Natural killer cell (primary cell): ENCODE measurements around the gene NUDT3. TPM values are rescaled to one million over a fixed set of nuclear protein-coding genes. Genes with fewer than 3 reads are reported as not detected.

Experiments used
- ATAC-seq, 3 donors: fragments of 150-1000 bp in 2 of 3; fragments of 200-7000 bp in 1 of 3; cut with Tn5 transposase; 1 replicate in 1 of 3; 2 replicates in 2 of 3; pipeline ENCODE4 v1.10.0; 2021; ENCODE audit warnings: mild to moderate bottlenecking in 2 of 3, moderate library complexity in 2 of 3
- DNase-seq, 2 donors: peaks; one replicate each; pipeline versions ENCODE4 v3.0.0 to v3.0.0-alpha.2; 2013 to 2021; ENCODE audit warnings: mixed read lengths in 1 of 2
- H3K27ac ChIP-seq: one replicate; pipeline ENCODE4 v1.5.1; 2013; ENCODE audit warnings: mild to moderate bottlenecking, low read length
- H3K27me3 ChIP-seq: one replicate; pipeline ENCODE4 v1.6.1; 2013; ENCODE audit warnings: low read length; ENCODE audit not compliant: control insufficient read depth, insufficient read depth
- H3K36me3 ChIP-seq: one replicate; pipeline ENCODE4 v1.6.1; 2013; ENCODE audit warnings: low read length; ENCODE audit not compliant: control insufficient read depth, insufficient read depth
- H3K4me1 ChIP-seq: one replicate; pipeline ENCODE4 v1.6.1; 2013; ENCODE audit warnings: low read length; ENCODE audit not compliant: control insufficient read depth, insufficient read depth
- H3K4me3 ChIP-seq: one replicate; pipeline ENCODE4 v1.5.1; 2013; ENCODE audit warnings: low read length
- H3K9me3 ChIP-seq: one replicate; pipeline ENCODE4 v1.6.1; 2013; ENCODE audit warnings: low read length; ENCODE audit not compliant: control insufficient read depth, insufficient read depth
- H3K27ac Mint-ChIP-seq, 2 donors: one replicate each; pipeline ENCODE4 v1.8.0; 2022; ENCODE audit warnings: mild to moderate bottlenecking in 2 of 2, mixed read lengths in 2 of 2, moderate library complexity in 1 of 2
- H3K27me3 Mint-ChIP-seq, 2 donors: one replicate each; pipeline ENCODE4 v1.8.0; 2022; ENCODE audit warnings: low read depth in 2 of 2, mixed read lengths in 2 of 2
- H3K36me3 Mint-ChIP-seq: one replicate; pipeline ENCODE4 v1.8.0; 2022; ENCODE audit warnings: mixed read lengths
- H3K4me1 Mint-ChIP-seq, 2 donors: one replicate each; pipeline ENCODE4 v1.8.0; 2022; ENCODE audit warnings: mixed read lengths in 2 of 2
- H3K4me3 Mint-ChIP-seq: one replicate; pipeline ENCODE4 v1.8.0; 2022; ENCODE audit warnings: mild to moderate bottlenecking, moderate library complexity, mixed read lengths
- H3K9me3 Mint-ChIP-seq, 2 donors: one replicate each; pipeline ENCODE4 v1.8.0; 2022; ENCODE audit warnings: mixed read lengths in 2 of 2
- WGBS: methylation state at CpG from one replicate; pipeline ENCODE4 v1.1.7; 2013; ENCODE audit warnings: missing lambda C conversion rate; ENCODE audit not compliant: insufficient coverage; 5-methylcytosine and 5-hydroxymethylcytosine counted together
- intact Hi-C: fragments of 100-400 bp; cut with micrococcal nuclease; formaldehyde crosslinking; loops from one replicate; pipeline ENCODE4 v1.14.2; 2022
- total RNA-seq, 4 donors: library from RNA; stranded (reverse); fragments of 120-200 nt in 1 of 4; gene quantifications; one replicate each; pipeline versions ENCODE4 v1.2.3 to v1.2.4, GENCODE V29; 2013 to 2022
- TF ChIP-seq, protein P1 (sequence below): fragments of 200-600 bp; IDR thresholded peaks from one replicate; pipeline ENCODE4 v1.8.0; 2022; ENCODE audit warnings: antibody characterized with exemption

Gene NUDT3
- total RNA-seq, 3 donors from 2014 or later (not counting 1 experiment from before 2014, with no cell fraction given): 22.0 to 26.3 (median 26.1) TPM

DNA sequence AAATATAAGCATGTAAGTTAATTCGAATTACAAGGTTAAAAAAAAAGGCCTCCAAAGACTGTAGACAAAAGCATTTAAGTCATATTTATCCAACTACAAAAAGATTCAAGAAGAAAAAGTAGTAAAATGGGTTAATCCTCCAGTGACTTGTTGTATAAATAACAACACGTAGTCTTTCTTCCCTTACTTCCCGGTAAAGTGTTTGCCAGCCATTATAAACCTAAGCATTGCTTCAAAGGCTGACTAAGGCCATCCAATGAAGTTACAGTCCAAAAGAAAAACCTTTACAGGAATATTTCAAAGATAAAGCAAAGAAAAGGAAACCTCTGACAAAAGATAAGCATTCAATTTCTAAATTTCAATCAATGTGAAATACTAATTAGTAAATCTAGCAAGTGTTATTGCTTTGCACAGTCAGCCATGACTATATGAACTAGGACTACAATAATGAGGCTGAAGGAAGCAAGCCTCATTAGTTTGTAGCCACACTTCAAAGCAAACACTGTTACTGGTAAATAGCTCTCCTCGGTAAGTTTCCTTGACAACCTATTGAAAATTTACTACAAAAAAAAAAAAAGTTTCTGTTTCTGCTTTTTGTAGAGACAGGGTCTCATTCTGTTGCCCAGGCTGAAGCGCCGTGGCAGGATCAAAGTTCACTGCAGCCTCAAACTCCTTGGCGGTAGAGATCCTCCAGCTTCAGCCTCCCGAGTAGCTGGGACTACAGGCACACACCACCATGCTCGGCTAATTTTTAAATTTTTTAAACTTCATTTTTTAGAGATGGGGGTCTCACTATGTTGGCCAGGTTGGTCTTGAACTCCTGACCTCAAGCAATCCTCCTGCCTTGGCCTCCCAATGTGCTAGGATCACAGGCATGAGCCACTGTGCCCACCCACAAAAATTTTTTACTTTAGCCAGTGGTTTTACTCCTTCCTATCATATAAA, 46.0 kb downstream of the NUDT3 start:
- Histone ChIP-seq H3K4me1 (no peaks in the 10 kb centered on the region), H3K27me3 (no peaks in the 10 kb centered on the region), H3K27ac (peak overlapping the region; percentile 44), H3K4me3 (no peak overlapping the region), H3K9me3 (no peaks in the 10 kb centered on the region), H3K36me3 (no peaks in the 10 kb centered on the region)
- H3K9me3 Mint-ChIP-seq: no peaks in the 10 kb centered on the region
- no peak overlapping the region for H3K4me3 Mint-ChIP-seq
- 79% methylated on average over 7 of the region's 9 CpGs for WGBS
- intact Hi-C loops: no loop called here
- ATAC-seq (no peak), DNase-seq (no peak)
- peaks cover 34 to 46% of the 10 kb centered on the region in 2 donors for H3K4me1 Mint-ChIP-seq
- TF ChIP-seq, protein P1, sequence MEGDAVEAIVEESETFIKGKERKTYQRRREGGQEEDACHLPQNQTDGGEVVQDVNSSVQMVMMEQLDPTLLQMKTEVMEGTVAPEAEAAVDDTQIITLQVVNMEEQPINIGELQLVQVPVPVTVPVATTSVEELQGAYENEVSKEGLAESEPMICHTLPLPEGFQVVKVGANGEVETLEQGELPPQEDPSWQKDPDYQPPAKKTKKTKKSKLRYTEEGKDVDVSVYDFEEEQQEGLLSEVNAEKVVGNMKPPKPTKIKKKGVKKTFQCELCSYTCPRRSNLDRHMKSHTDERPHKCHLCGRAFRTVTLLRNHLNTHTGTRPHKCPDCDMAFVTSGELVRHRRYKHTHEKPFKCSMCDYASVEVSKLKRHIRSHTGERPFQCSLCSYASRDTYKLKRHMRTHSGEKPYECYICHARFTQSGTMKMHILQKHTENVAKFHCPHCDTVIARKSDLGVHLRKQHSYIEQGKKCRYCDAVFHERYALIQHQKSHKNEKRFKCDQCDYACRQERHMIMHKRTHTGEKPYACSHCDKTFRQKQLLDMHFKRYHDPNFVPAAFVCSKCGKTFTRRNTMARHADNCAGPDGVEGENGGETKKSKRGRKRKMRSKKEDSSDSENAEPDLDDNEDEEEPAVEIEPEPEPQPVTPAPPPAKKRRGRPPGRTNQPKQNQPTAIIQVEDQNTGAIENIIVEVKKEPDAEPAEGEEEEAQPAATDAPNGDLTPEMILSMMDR: no peak
- H3K27ac Mint-ChIP-seq: no peak overlapping the region
- no peaks in the 10 kb centered on the region for H3K36me3 Mint-ChIP-seq
- H3K27me3 Mint-ChIP-seq: no peaks in the 10 kb centered on the region

DNA sequence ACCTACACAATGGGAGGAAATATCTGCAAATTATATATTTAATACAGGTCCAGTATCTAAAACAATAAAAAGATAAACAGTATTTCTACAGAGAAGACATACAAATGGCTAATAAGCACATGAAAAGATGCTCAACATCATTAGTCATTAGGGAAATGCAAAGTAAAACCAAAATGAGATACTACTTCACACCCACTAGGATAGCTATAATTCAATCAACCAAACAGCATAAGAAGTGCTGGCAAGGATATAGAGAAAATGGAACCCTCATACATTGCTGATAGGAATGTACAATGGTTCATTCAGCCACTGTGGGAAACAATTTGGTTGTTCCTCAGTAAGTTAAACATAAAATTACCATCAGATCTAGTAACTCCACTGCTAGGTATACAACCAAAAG, 48.7 kb downstream of the NUDT3 start:
- Mint-ChIP-seq H3K27me3 (no peaks in the 10 kb centered on the region), H3K9me3 (no peaks in the 10 kb centered on the region), H3K36me3 (no peaks in the 10 kb centered on the region), H3K4me1 (peaks cover 34 to 47% of the 10 kb centered on the region in 2 donors), H3K27ac (peak overlapping the region in 1 of 2 donors; percentile 5), H3K4me3 (no peak overlapping the region)
- Histone ChIP-seq H3K4me3 (no peak overlapping the region), H3K4me1 (no peaks in the 10 kb centered on the region), H3K27me3 (no peaks in the 10 kb centered on the region), H3K36me3 (peaks cover 8% of the 10 kb centered on the region), H3K9me3 (no peaks in the 10 kb centered on the region), H3K27ac (no peak overlapping the region)
- TF ChIP-seq, protein P1: no peak
- DNase-seq: no peak
- ATAC-seq: no peak
- intact Hi-C loops: no loop called here

DNA sequence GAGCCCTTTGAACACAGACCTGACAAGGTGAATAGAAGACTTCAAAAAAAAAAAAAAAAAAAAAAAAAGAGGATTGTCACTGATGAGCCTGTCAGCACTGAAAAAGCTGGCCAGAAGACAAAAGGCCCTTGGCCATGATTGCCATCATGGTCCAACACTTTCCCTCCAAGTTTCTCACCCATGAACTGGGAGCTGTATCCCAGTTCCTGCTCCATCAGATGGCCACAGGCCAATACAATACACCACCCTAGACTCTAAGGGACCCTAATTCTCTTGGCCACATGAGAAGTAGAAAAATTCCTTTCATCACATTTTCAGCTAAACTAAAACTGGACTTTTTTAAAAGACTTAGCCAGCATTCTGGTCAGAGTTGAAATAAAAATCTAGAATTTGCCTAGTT, 50.2 kb downstream of the NUDT3 start:
- no peaks in the 10 kb centered on the region for H3K27me3 Mint-ChIP-seq

More for the DNA sequence above, 50.2 kb downstream of the NUDT3 start:
- no peaks in the 10 kb centered on the region for H3K9me3 Mint-ChIP-seq
- Histone ChIP-seq H3K36me3 (peaks cover 8% of the 10 kb centered on the region), H3K4me1 (no peaks in the 10 kb centered on the region), H3K9me3 (no peaks in the 10 kb centered on the region), H3K27me3 (no peaks in the 10 kb centered on the region), H3K4me3 (no peak overlapping the region), H3K27ac (no peak overlapping the region)
- peak overlapping the region in 1 of 2 donors; percentile 31 for H3K27ac Mint-ChIP-seq
- H3K4me3 Mint-ChIP-seq: no peak overlapping the region
- DNase-seq (no peak), ATAC-seq (no peak)
- intact Hi-C loops: no loop called here
- peaks cover 43 to 56% of the 10 kb centered on the region in 2 donors for H3K4me1 Mint-ChIP-seq
- TF ChIP-seq, protein P1: no peak
- H3K36me3 Mint-ChIP-seq: no peaks in the 10 kb centered on the region
